SU-DHL-6 (cell line): Measurements from ENCODE around the gene IFI27L1.

Experiments used
- H2AFZ ChIP-seq: fragments of 200-600 bp; sonication (generic); 2 replicates; pipeline ENCODE4 v1.6.1; 2014; ENCODE audit warnings: low read depth, mild to moderate bottlenecking, moderate library complexity, mixed read lengths, antibody characterized with exemption, low read length; ENCODE audit not compliant: severe bottlenecking
- H3F3A ChIP-seq: fragments of 200-600 bp; shearing (Covaris generic); 2 replicates; pipeline ENCODE4 v1.6.0; 2016; ENCODE audit warnings: antibody characterized with exemption, mild to moderate bottlenecking; ENCODE audit not compliant: insufficient read depth
- H3K27ac ChIP-seq: fragments of 200-600 bp; sonication (generic); 2 replicates; pipeline ENCODE4 v1.5.1; 2016; ENCODE audit warnings: low read depth, mild to moderate bottlenecking, low read length, moderate library complexity, mixed read lengths
- H3K27me3 ChIP-seq: fragments of 200-600 bp; sonication (generic), shearing (Covaris generic); 2 replicates; pipeline ENCODE4 v1.6.0; 2014; ENCODE audit warnings: mild to moderate bottlenecking, low read length
- H3K36me3 ChIP-seq: fragments of 200-600 bp; sonication (generic); 2 replicates; pipeline ENCODE4 v1.6.1; 2014; ENCODE audit warnings: mild to moderate bottlenecking, low read length, mixed read lengths
- H3K4me2 ChIP-seq: fragments of 300-600, 200-600 bp; shearing (Covaris generic), sonication (generic); 2 replicates; pipeline ENCODE4 v1.6.0; 2014; ENCODE audit warnings: low read length, low read depth, mild to moderate bottlenecking; ENCODE audit not compliant: poor library complexity, severe bottlenecking
- H3K4me3 ChIP-seq: fragments of 200-600 bp; sonication (generic); 2 replicates; pipeline ENCODE4 v1.5.1; 2014; ENCODE audit warnings: antibody characterized with exemption, low read length, mild to moderate bottlenecking, mixed read lengths; ENCODE audit not compliant: insufficient read depth, poor library complexity, severe bottlenecking
- H3K79me2 ChIP-seq: fragments of 200-600 bp; sonication (generic); 2 replicates; pipeline ENCODE4 v1.6.1; 2014; ENCODE audit warnings: mild to moderate bottlenecking, low read length, moderate library complexity; ENCODE audit not compliant: insufficient read depth
- H3K9ac ChIP-seq: fragments of 200-600 bp; sonication (generic); 2 replicates; pipeline ENCODE4 v1.7.0; 2014; ENCODE audit warnings: mild to moderate bottlenecking, low read length
- H3K9me2 ChIP-seq: fragments of 200-600 bp; sonication (generic); replicated peaks from 2 replicates; pipeline ENCODE4 v1.6.1; 2014; ENCODE audit warnings: low read length; ENCODE audit not compliant: insufficient read depth
- H3K9me3 ChIP-seq: fragments of 200-600 bp; sonication (generic); 2 replicates; pipeline ENCODE4 v1.6.1; 2014; ENCODE audit warnings: low read length, mixed read lengths; ENCODE audit not compliant: insufficient read depth
- H4K20me1 ChIP-seq: fragments of 200-600 bp; sonication (generic); 2 replicates; pipeline ENCODE4 v1.6.1; 2014; ENCODE audit warnings: low read depth, mild to moderate bottlenecking, antibody characterized with exemption, low read length, moderate library complexity, mixed read lengths
- CTCF ChIP-seq: fragments of 200-600 bp; sonication (generic); IDR thresholded peaks from one replicate; pipeline ENCODE4 v1.5.1; 2017; ENCODE audit warnings: antibody characterized with exemption, mild to moderate bottlenecking, low read length, moderate library complexity; ENCODE audit not compliant: insufficient read depth, poor library complexity, severe bottlenecking
- EZH2phosphoT487 ChIP-seq: fragments of 200-600 bp; sonication (generic), shearing (Covaris generic); conservative IDR thresholded peaks from 2 replicates; pipeline ENCODE4 v1.6.1; 2018; ENCODE audit warnings: mild to moderate bottlenecking, antibody characterized with exemption, low read length, moderate library complexity, mixed read lengths

Gene IFI27L1

GRCh38 chr14:94036313-94037167 is 44.6 kb upstream of the IFI27L1 start:
- Histone ChIP-seq H3K4me3 (no peak overlapping the region), H3K27me3 (no peaks in the 10 kb centered on the region), H3K4me2 (no peak overlapping the region), H3F3A (no peaks in the 10 kb centered on the region), H3K36me3 (no peaks in the 10 kb centered on the region), H3K79me2 (no peaks in the 10 kb centered on the region), H3K9me2 (no peaks in the 10 kb centered on the region), H3K9me3 (no peaks in the 10 kb centered on the region), H3K9ac (no peak overlapping the region), H4K20me1 (no peaks in the 10 kb centered on the region), H2AFZ (no peak overlapping the region), H3K27ac (no peak overlapping the region)
- TF ChIP-seq EZH2phosphoT487: no peak
- peak; percentile 80 for TF ChIP-seq CTCF

GRCh38 chr14:94037954-94038353 is 43.2 kb upstream of the IFI27L1 start:
- H2AFZ ChIP-seq: no peak overlapping the region
- no peak overlapping the region for H3K9ac ChIP-seq
- no peaks in the 10 kb centered on the region for H3F3A ChIP-seq
- H3K9me2 ChIP-seq: no peaks in the 10 kb centered on the region
- no peaks in the 10 kb centered on the region for H3K9me3 ChIP-seq
- no peak overlapping the region for H3K4me3 ChIP-seq
- no peaks in the 10 kb centered on the region for H4K20me1 ChIP-seq
- TF ChIP-seq CTCF (no peak), EZH2phosphoT487 (no peak)
- H3K4me2 ChIP-seq: no peak overlapping the region
- no peaks in the 10 kb centered on the region for H3K27me3 ChIP-seq
- no peaks in the 10 kb centered on the region for H3K36me3 ChIP-seq
- H3K79me2 ChIP-seq: no peaks in the 10 kb centered on the region
- no peak overlapping the region for H3K27ac ChIP-seq

GRCh38 chr14:94038510-94038909 is 42.6 kb upstream of the IFI27L1 start:
- Histone ChIP-seq H3K4me2 (no peak overlapping the region), H3K9ac (no peak overlapping the region), H3F3A (no peaks in the 10 kb centered on the region), H3K4me3 (no peak overlapping the region), H3K9me3 (no peaks in the 10 kb centered on the region), H3K9me2 (no peaks in the 10 kb centered on the region), H3K36me3 (no peaks in the 10 kb centered on the region), H3K27me3 (no peaks in the 10 kb centered on the region), H4K20me1 (no peaks in the 10 kb centered on the region), H3K79me2 (no peaks in the 10 kb centered on the region), H2AFZ (no peak overlapping the region), H3K27ac (no peak overlapping the region)
- TF ChIP-seq CTCF (no peak), EZH2phosphoT487 (no peak)
